CD4-positive, alpha-beta T cell treated with Interleukin-6 at 100 ng/mL for 8 hours (primary cell): ENCODE measurements around the gene DKK3.
A peak's percentile ranks its signal among the peaks of the same experiment; 100 is the strongest.

ENCODE experiments used
- DNase-seq: peaks from one replicate; pipeline ENCODE4 v3.0.0-alpha.2; 2020; ENCODE audit warnings: mixed read lengths, low spot score

Gene DKK3

GRCh38 chr11:11966826-11967668, 41.4 kb downstream of the DKK3 start:
- peak; percentile 52 for DNase-seq

- DNase-seq = no peak
Observed at GRCh38 chr11:11966354-11966741, 42.1 kb downstream of the DKK3 start.

GRCh38 chr11:11965656-11966353, 42.6 kb downstream of the DKK3 start:
- no peak for DNase-seq

GRCh38 chr11:11965192-11965591, 43.2 kb downstream of the DKK3 start:
- no peak for DNase-seq

GRCh38 chr11:11964774-11965150, 43.7 kb downstream of the DKK3 start:
- DNase-seq = no peak

GRCh38 chr11:11963842-11964773, 44.3 kb downstream of the DKK3 start:
- DNase-seq = no peak

- no peak for DNase-seq
Observed at GRCh38 chr11:11963067-11963466, 45.4 kb downstream of the DKK3 start.

GRCh38 chr11:11961399-11962028, 46.9 kb downstream of the DKK3 start:
- no peak for DNase-seq

GRCh38 chr11:11960687-11961086, 47.7 kb downstream of the DKK3 start:
- DNase-seq = peak; percentile 52

- DNase-seq = no peak
Observed at GRCh38 chr11:11959601-11960000, 48.8 kb downstream of the DKK3 start.

- no peak for DNase-seq
Observed at GRCh38 chr11:11958403-11959231, 49.8 kb downstream of the DKK3 start.

GRCh38 chr11:11956006-11956405, 52.4 kb downstream of the DKK3 start:
- no peak for DNase-seq

GRCh38 chr11:11952036-11952435, 56.4 kb downstream of the DKK3 start:
- DNase-seq = no peak

- no peak for DNase-seq
Observed at GRCh38 chr11:11949482-11949881, 58.9 kb downstream of the DKK3 start.

- no peak for DNase-seq
Observed at GRCh38 chr11:11948242-11948947, 60.0 kb downstream of the DKK3 start.

- no peak for DNase-seq
Observed at GRCh38 chr11:11947825-11948224, 60.6 kb downstream of the DKK3 start.

GRCh38 chr11:11946878-11947277, 61.5 kb downstream of the DKK3 start:
- DNase-seq = no peak

- DNase-seq = no peak
Observed at GRCh38 chr11:11946180-11946579, 62.2 kb downstream of the DKK3 start.

GRCh38 chr11:11944444-11944843, 64.0 kb downstream of the DKK3 start:
- no peak for DNase-seq

GRCh38 chr11:11942668-11943067, 65.8 kb downstream of the DKK3 start:
- no peak for DNase-seq
